Mesenchymal stem cell (in vitro differentiated cells and primary cell): ENCODE data around the gene ARID1B.
A peak's percentile ranks its signal among the peaks of the same experiment; 100 is the strongest.

Source experiments
- DNase-seq: peaks from one replicate; pipeline ENCODE4 v3.0.0-alpha.2; 2013
- H2AFZ ChIP-seq: one replicate; pipeline ENCODE4 v1.6.1; 2013; ENCODE audit warnings: low read depth, mild to moderate bottlenecking, control low read depth, inconsistent platforms, low read length, moderate library complexity
- H2AK5ac ChIP-seq: 2 replicates; pipeline ENCODE4 v1.6.1; 2013; ENCODE audit warnings: low read length, moderate library complexity, mild to moderate bottlenecking, inconsistent platforms; ENCODE audit not compliant: severe bottlenecking
- H2BK120ac ChIP-seq: one replicate; pipeline ENCODE4 v1.6.1; 2013; ENCODE audit warnings: low read depth, mild to moderate bottlenecking, inconsistent platforms, low read length, moderate library complexity
- H2BK12ac ChIP-seq, 2 experiments: one replicate each; pipeline ENCODE4 v1.6.1; 2013; ENCODE audit warnings: inconsistent platforms in 2 of 2, low read length in 2 of 2, mild to moderate bottlenecking in 2 of 2, moderate library complexity in 2 of 2, control low read depth in 1 of 2
- H2BK15ac ChIP-seq: one replicate; pipeline ENCODE4 v1.6.1; 2013; ENCODE audit warnings: mild to moderate bottlenecking, low read depth, inconsistent platforms; ENCODE audit not compliant: poor library complexity, severe bottlenecking
- H2BK5ac ChIP-seq: 2 replicates; pipeline ENCODE4 v1.6.1; 2013; ENCODE audit warnings: low read depth, mild to moderate bottlenecking, low read length, control low read depth, inconsistent platforms; ENCODE audit not compliant: poor library complexity, severe bottlenecking
- H3K14ac ChIP-seq, 2 experiments: one replicate each; pipeline ENCODE4 v1.6.1; 2013; ENCODE audit warnings: inconsistent platforms in 2 of 2, low read length in 2 of 2, control low read depth in 1 of 2, mild to moderate bottlenecking in 1 of 2, moderate library complexity in 1 of 2
- H3K18ac ChIP-seq, 2 experiments: one replicate each; pipeline ENCODE4 v1.6.1; 2013; ENCODE audit warnings: inconsistent platforms in 2 of 2, low read length in 2 of 2, control low read depth in 1 of 2, low read depth in 1 of 2, mild to moderate bottlenecking in 1 of 2
- H3K23ac ChIP-seq, 2 experiments: one replicate each; pipeline ENCODE4 v1.6.1; 2013; ENCODE audit warnings: inconsistent platforms in 2 of 2, low read length in 2 of 2, mild to moderate bottlenecking in 2 of 2, moderate library complexity in 2 of 2, control low read depth in 1 of 2
- H3K27ac ChIP-seq: 2 replicates; pipeline ENCODE4 v1.5.1; 2013; ENCODE audit warnings: mild to moderate bottlenecking, moderate library complexity, low read length, control low read depth, inconsistent platforms; ENCODE audit not compliant: poor library complexity, severe bottlenecking
- H3K27me3 ChIP-seq, 2 experiments: 2 replicates each; pipeline versions ENCODE4 v1.6.1 to v1.7.0; 2013; ENCODE audit warnings: low read length in 2 of 2, mild to moderate bottlenecking in 2 of 2, moderate library complexity in 2 of 2, control low read depth in 1 of 2, inconsistent platforms in 1 of 2; ENCODE audit not compliant: control insufficient read depth in 1 of 2, insufficient read depth in 1 of 2
- H3K36me3 ChIP-seq, 2 experiments: 2 replicates each; pipeline versions ENCODE4 v1.6.1 to v1.7.0; 2013; ENCODE audit warnings: low read length in 2 of 2, control low read depth in 1 of 2, inconsistent platforms in 1 of 2, low read depth in 1 of 2, mild to moderate bottlenecking in 1 of 2; ENCODE audit not compliant: insufficient read depth in 2 of 2, control insufficient read depth in 1 of 2
- H3K4ac ChIP-seq, 2 experiments: one replicate each; pipeline ENCODE4 v1.6.1; 2013; ENCODE audit warnings: inconsistent platforms in 2 of 2, low read length in 2 of 2, mild to moderate bottlenecking in 2 of 2, moderate library complexity in 2 of 2, control low read depth in 1 of 2, low read depth in 1 of 2
- H3K4me1 ChIP-seq: 2 replicates; pipeline ENCODE4 v1.6.1; 2013; ENCODE audit warnings: low read depth, low read length, control low read depth; ENCODE audit not compliant: control insufficient read depth, insufficient read depth
- H3K4me2 ChIP-seq: 2 replicates; pipeline ENCODE4 v1.6.1; 2013; ENCODE audit warnings: low read length, mild to moderate bottlenecking, inconsistent platforms; ENCODE audit not compliant: poor library complexity, severe bottlenecking
- H3K4me3 ChIP-seq, 2 experiments: 2 replicates each; pipeline versions ENCODE4 v1.5.1 to v1.7.0; 2013; ENCODE audit warnings: low read length in 2 of 2, mild to moderate bottlenecking in 2 of 2, control low read depth in 1 of 2, low read depth in 1 of 2; ENCODE audit not compliant: insufficient read depth in 1 of 2
- H3K79me1 ChIP-seq: replicated peaks from 2 replicates; pipeline ENCODE4 v1.6.1; 2013; ENCODE audit warnings: mild to moderate bottlenecking, control low read depth, low read length, inconsistent platforms; ENCODE audit not compliant: poor library complexity, severe bottlenecking
- H3K9ac ChIP-seq: 2 replicates; pipeline ENCODE4 v1.7.0; 2013; ENCODE audit warnings: mild to moderate bottlenecking, low read length, moderate library complexity
- H3K9me3 ChIP-seq: 2 replicates; pipeline ENCODE4 v1.7.0; 2013; ENCODE audit warnings: mild to moderate bottlenecking, low read length; ENCODE audit not compliant: control insufficient read depth
- H4K8ac ChIP-seq: one replicate; pipeline ENCODE4 v1.6.1; 2013; ENCODE audit warnings: inconsistent platforms, mild to moderate bottlenecking, low read length, moderate library complexity
- H4K91ac ChIP-seq: one replicate; pipeline ENCODE4 v1.6.1; 2013; ENCODE audit warnings: mild to moderate bottlenecking, low read length, inconsistent platforms
- WGBS: methylation state at CpG from one replicate; pipeline ENCODE4 v1.1.7; 2013; ENCODE audit warnings: mixed read lengths; 5-methylcytosine and 5-hydroxymethylcytosine counted together

ARID1B gene

DNA sequence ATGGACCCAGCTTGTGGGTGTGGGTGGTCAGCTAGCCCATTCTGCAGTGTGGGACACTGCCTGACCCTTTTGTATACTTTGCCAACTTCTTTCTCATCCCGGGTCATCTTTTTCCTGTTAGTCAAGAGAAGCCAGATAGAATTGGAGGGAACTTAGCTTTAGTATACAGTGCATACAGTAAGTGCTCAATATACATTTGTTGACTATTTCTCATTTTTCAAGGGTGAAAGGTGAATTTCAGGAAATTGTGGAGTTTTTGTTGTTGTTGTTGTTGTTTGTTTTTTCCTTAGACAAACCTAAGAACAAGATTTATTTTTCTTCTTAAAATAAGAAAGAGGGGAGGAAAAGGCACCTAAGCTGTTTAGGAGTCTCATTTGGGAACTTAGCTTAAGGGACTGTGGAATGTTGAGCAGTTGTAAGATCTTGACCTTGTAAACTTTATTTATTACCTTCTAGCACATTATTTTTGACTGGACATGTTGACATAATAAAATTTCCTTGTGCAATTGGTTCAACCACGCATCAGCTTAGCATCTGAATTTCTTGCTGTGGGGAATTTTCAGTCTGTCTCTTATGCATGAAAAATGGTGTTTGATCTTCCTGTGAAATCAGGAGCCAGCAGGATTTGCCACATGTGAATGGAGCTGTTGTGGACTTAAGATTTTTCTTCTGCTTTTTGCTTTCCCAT lies 113.6 kb downstream of the ARID1B start:
- Histone ChIP-seq H3K9ac (no peak overlapping the region), H3K23ac (no peak overlapping the region), H2AK5ac (no peak overlapping the region), H3K36me3 (peaks cover 0 to 4% of the 10 kb centered on the region in 2 experiments), H2BK5ac (no peak overlapping the region), H3K4me1 (peaks cover 2% of the 10 kb centered on the region), H3K9me3 (no peaks in the 10 kb centered on the region), H3K18ac (no peak overlapping the region), H3K4ac (no peak overlapping the region), H2BK120ac (no peak overlapping the region), H2BK12ac (no peak overlapping the region), H4K8ac (no peak overlapping the region), H3K79me1 (peaks cover 24% of the 10 kb centered on the region), H4K91ac (no peak overlapping the region), H2AFZ (no peak overlapping the region), H3K4me3 (no peak overlapping the region), H2BK15ac (no peak overlapping the region), H3K27me3 (no peaks in the 10 kb centered on the region), H3K4me2 (no peak overlapping the region), H3K14ac (no peak overlapping the region), H3K27ac (no peak overlapping the region)
- WGBS = 20% methylated on average over 1 of the region's 2 CpGs
- DNase-seq = peak; percentile 46

DNA sequence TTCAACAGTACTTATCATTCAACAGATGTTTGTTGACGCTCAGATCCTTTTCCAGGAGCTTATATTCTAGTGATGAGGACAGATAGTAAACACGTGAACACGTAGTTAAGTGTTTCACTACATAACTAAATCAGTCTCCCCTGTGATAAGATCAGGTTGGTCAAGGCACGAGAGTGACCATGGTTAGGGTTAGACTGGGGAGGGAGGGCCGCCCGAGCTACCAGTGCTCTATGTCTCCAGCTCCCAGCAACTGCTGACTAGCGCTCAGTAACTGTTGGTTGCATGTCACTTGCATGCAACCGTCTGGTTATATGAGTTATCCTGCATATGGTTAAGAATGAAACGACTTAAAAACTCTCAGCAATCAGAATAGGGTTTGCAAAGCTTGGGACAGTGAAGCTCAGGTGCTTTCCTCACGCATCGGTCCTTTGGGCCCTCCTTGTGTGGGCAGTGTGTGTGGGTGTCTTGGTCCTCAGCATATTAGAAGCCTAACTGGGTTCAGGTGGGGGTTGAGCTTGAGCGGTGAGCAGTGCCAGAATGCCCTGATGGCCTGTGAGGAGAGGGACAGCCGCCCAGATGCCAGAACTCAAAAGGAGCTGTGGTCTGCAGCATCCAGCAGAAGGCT lies 120.8 kb downstream of the ARID1B start:
- 97% methylated on average over 13 of the region's 13 CpGs for WGBS
- H3K36me3 ChIP-seq = peaks cover 3 to 16% of the 10 kb centered on the region in 2 experiments
- no peaks in the 10 kb centered on the region for H3K9me3 ChIP-seq
- H3K4me2 ChIP-seq = no peak overlapping the region
- peaks cover 26% of the 10 kb centered on the region for H3K79me1 ChIP-seq
- H2AFZ ChIP-seq = no peak overlapping the region
- peaks cover 2% of the 10 kb centered on the region for H3K4me1 ChIP-seq
- no peak overlapping the region for H3K23ac ChIP-seq
- no peak overlapping the region for H4K8ac ChIP-seq
- H3K14ac ChIP-seq = no peak overlapping the region
- no peak overlapping the region for H2BK15ac ChIP-seq
- no peak overlapping the region for H3K18ac ChIP-seq
- H2BK120ac ChIP-seq = no peak overlapping the region
- no peaks in the 10 kb centered on the region for H3K27me3 ChIP-seq
- H3K4me3 ChIP-seq = no peak overlapping the region
- no peak overlapping the region for H2AK5ac ChIP-seq
- no peak overlapping the region for H4K91ac ChIP-seq
- no peak overlapping the region for H2BK5ac ChIP-seq
- H2BK12ac ChIP-seq = no peak overlapping the region
- no peak overlapping the region for H3K4ac ChIP-seq
- no peak for DNase-seq
- no peak overlapping the region for H3K9ac ChIP-seq
- H3K27ac ChIP-seq = no peak overlapping the region

DNA sequence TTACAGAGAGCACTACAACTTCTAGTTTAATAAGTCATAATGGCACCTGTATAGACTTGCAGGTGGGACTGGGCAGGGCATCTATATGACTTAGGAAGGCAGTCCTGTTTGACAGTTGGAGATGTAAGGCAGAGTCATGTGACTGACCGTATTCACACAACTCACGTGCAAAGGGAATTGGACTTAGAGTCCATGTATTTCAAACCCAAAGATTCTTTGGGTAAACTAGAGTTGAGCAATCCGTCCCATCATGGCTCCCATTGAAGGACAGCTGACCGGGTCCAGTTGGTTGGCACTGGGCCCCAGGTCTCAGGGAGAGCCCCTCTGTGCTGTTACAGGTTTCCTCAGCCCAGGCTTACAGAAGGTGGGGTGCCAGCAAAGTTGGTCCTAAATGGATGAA lies 121.9 kb downstream of the ARID1B start:
- 97% methylated on average over 4 of the region's 4 CpGs for WGBS
- no peak overlapping the region for H2BK12ac ChIP-seq
- no peak overlapping the region for H2AFZ ChIP-seq
- no peak overlapping the region for H4K91ac ChIP-seq
- no peak for DNase-seq
- H3K4me2 ChIP-seq = no peak overlapping the region
- no peak overlapping the region for H2BK120ac ChIP-seq
- H3K27me3 ChIP-seq = no peaks in the 10 kb centered on the region
- no peak overlapping the region for H3K9ac ChIP-seq
- no peak overlapping the region for H2AK5ac ChIP-seq
- no peak overlapping the region for H3K4ac ChIP-seq
- no peak overlapping the region for H3K18ac ChIP-seq
- H3K14ac ChIP-seq = no peak overlapping the region
- peaks cover 2% of the 10 kb centered on the region for H3K4me1 ChIP-seq
- H3K23ac ChIP-seq = no peak overlapping the region
- no peak overlapping the region for H2BK5ac ChIP-seq
- no peak overlapping the region for H4K8ac ChIP-seq
- H3K36me3 ChIP-seq = peaks cover 3 to 20% of the 10 kb centered on the region in 2 experiments
- no peak overlapping the region for H3K4me3 ChIP-seq
- no peaks in the 10 kb centered on the region for H3K9me3 ChIP-seq
- no peak overlapping the region for H3K27ac ChIP-seq
- peaks cover 22% of the 10 kb centered on the region for H3K79me1 ChIP-seq
- H2BK15ac ChIP-seq = no peak overlapping the region

DNA sequence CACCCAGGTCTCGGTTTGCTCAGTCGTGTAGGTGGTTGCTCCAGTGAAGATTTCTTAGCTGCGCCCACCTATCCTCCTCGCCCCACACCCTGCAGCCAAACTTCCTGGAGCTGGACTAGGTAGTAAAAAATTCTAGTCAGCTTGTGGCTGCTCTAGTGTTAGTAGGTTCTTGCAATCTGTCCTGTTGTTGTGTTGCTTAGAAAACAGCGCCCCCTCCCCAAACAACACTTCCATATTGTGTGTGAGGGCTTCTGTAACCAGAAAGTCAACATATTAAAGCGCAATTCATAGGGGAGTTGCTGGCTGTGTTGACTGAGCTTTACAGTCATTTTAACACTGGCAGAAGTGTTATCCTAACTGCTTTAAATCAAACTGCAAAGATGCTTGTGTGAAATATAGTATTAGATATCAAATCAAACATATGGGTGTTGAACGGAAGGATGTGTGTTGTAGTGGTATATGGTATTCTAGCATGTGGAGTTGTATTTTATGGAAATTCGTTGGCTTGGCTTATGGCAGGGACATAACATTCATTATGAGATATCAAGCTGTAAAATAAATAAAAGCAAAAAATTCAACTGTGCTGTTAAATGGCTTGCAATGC lies 122.5 kb downstream of the ARID1B start:
- peaks cover 24% of the 10 kb centered on the region for H3K79me1 ChIP-seq
- H3K4me3 ChIP-seq = no peak overlapping the region
- H4K8ac ChIP-seq = no peak overlapping the region
- no peak overlapping the region for H2BK5ac ChIP-seq
- no peak overlapping the region for H2AK5ac ChIP-seq
- H3K9ac ChIP-seq = no peak overlapping the region
- no peak overlapping the region for H2AFZ ChIP-seq
- no peak overlapping the region for H2BK15ac ChIP-seq
- H3K14ac ChIP-seq = no peak overlapping the region
- no peak overlapping the region for H3K18ac ChIP-seq
- no peaks in the 10 kb centered on the region for H3K9me3 ChIP-seq
- 100% methylated on average over 5 of the region's 8 CpGs for WGBS
- H3K27me3 ChIP-seq = no peaks in the 10 kb centered on the region
- H3K4me1 ChIP-seq = peaks cover 2% of the 10 kb centered on the region
- no peak overlapping the region for H3K4ac ChIP-seq
- DNase-seq = no peak
- no peak overlapping the region for H3K4me2 ChIP-seq
- no peak overlapping the region for H2BK120ac ChIP-seq
- H4K91ac ChIP-seq = no peak overlapping the region
- H3K23ac ChIP-seq = no peak overlapping the region
- H3K36me3 ChIP-seq = peaks cover 3 to 26% of the 10 kb centered on the region in 2 experiments
- H2BK12ac ChIP-seq = no peak overlapping the region
- no peak overlapping the region for H3K27ac ChIP-seq
